Measurements from ENCODE around the gene NOC3L. TPM values are rescaled to one million over a fixed set of nuclear protein-coding genes. Genes with fewer than 3 reads are reported as not detected.

Gene NOC3L, protein sequence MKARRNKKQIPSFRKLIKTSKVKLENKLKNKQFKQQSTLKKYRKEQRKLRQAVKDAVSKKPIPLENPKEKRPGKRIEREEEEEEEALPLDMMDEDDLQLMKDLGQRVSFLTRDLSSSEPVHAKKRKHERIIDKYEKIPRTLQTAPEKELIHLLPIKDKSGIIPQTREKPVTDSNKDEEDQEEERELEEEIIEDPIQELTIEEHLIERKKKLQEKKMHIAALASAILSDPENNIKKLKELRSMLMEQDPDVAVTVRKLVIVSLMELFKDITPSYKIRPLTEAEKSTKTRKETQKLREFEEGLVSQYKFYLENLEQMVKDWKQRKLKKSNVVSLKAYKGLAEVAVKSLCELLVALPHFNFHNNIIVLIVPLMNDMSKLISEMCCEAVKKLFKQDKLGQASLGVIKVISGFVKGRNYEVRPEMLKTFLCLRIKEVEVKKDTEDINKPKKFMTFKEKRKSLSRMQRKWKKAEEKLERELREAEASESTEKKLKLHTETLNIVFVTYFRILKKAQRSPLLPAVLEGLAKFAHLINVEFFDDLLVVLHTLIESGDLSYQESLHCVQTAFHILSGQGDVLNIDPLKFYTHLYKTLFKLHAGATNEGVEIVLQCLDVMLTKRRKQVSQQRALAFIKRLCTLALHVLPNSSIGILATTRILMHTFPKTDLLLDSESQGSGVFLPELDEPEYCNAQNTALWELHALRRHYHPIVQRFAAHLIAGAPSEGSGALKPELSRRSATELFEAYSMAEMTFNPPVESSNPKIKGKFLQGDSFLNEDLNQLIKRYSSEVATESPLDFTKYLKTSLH
- polyA plus RNA-seq (2013): 6.7 TPM in 2 replicates

- H2BK5ac ChIP-seq (ENCODE audit: low read depth, low read length, poor library complexity): peak within 1 kb of the TSS; percentile 57
- peak within 1 kb of the TSS; percentile 70 for H4K91ac ChIP-seq (ENCODE audit: low read depth, low read length)
- no CpG with 5 or more reads among the region's 55 CpGs for WGBS (ENCODE audit: extremely low coverage, insufficient coverage, insufficient read length)
These were observed at the start of gene NOC3L for GRCh38 chr10:94362360-94363250. Gene NOC3L, minus strand, starts transcription at chr10:94362939. Its CDS starts 101 bp downstream, at chr10:94362838.

GRCh38 chr10:94412449-94412848 is 49.7 kb upstream of the NOC3L start:
- no peak overlapping the region for H3K9ac ChIP-seq (ENCODE audit: low read length)
- no peak overlapping the region for H2BK120ac ChIP-seq (ENCODE audit: insufficient read depth, low read length, poor library complexity)
- no peak overlapping the region for H3K18ac ChIP-seq (ENCODE audit: low read length)
- no peaks in the 10 kb centered on the region for H3K27me3 ChIP-seq (ENCODE audit: insufficient read depth, low read length)
- no peak overlapping the region for H2AK5ac ChIP-seq (ENCODE audit: low read length)
- H3K23ac ChIP-seq (ENCODE audit: low read length): no peak overlapping the region
- no peak overlapping the region for H2BK5ac ChIP-seq (ENCODE audit: low read depth, low read length, poor library complexity)
- H3K27ac ChIP-seq (ENCODE audit: low read depth, low read length): no peak overlapping the region
- DNase-seq: no peak
- no peak overlapping the region for H3K14ac ChIP-seq (ENCODE audit: low read length)
- no CpG with 5 or more reads among the region's 3 CpGs for WGBS (ENCODE audit: extremely low coverage, insufficient coverage, insufficient read length)
- H2BK12ac ChIP-seq (ENCODE audit: low read length): no peak overlapping the region
- no peaks in the 10 kb centered on the region for H3K36me3 ChIP-seq (ENCODE audit: control insufficient read depth in 1 of 2, insufficient read depth in 2 of 2, low read length in 2 of 2)
- H4K12ac ChIP-seq (ENCODE audit: low read depth, low read length): no peak overlapping the region
- no peaks in the 10 kb centered on the region for H3K4me1 ChIP-seq (ENCODE audit: control insufficient read depth in 1 of 2, insufficient read depth in 2 of 2, low read length in 2 of 2)
- H3K79me2 ChIP-seq (ENCODE audit: control insufficient read depth, insufficient read depth, low read length, poor library complexity): no peaks in the 10 kb centered on the region
- no peak overlapping the region for H3K4me2 ChIP-seq (ENCODE audit: low read length)
- no peak overlapping the region for H3K4me3 ChIP-seq (ENCODE audit: low read depth, low read length)
- H4K8ac ChIP-seq (ENCODE audit: low read depth, low read length): no peak overlapping the region
- H3K4ac ChIP-seq (ENCODE audit: low read depth, low read length): no peak overlapping the region
- H2AFZ ChIP-seq (ENCODE audit: insufficient read depth, low read length, poor library complexity): no peak overlapping the region
- no peaks in the 10 kb centered on the region for H3K79me1 ChIP-seq (ENCODE audit: low read length)
- H4K91ac ChIP-seq (ENCODE audit: low read depth, low read length): no peak overlapping the region
- H3K9me3 ChIP-seq (ENCODE audit: insufficient read depth, low read depth, low read length): no peaks in the 10 kb centered on the region

More at GRCh38 chr10:94362360-94363250, at the start of gene NOC3L:
- Histone ChIP-seq H3K36me3 (ENCODE audit: control insufficient read depth in 1 of 2, insufficient read depth in 2 of 2, low read length in 2 of 2) (no peaks in the 10 kb centered on the region), H3K4me1 (ENCODE audit: control insufficient read depth in 1 of 2, insufficient read depth in 2 of 2, low read length in 2 of 2) (peaks cover 2 to 6% of the 10 kb centered on the region in 2 experiments), H2BK12ac (ENCODE audit: low read length) (no peak within 1 kb of the TSS), H3K9me3 (ENCODE audit: insufficient read depth, low read depth, low read length) (no peaks in the 10 kb centered on the region), H3K4ac (ENCODE audit: low read depth, low read length) (peak within 1 kb of the TSS; percentile 67), H3K18ac (ENCODE audit: low read length) (peak within 1 kb of the TSS; percentile 87), H3K4me2 (ENCODE audit: low read length) (peak within 1 kb of the TSS; percentile 71), H3K9ac (ENCODE audit: low read length) (peak within 1 kb of the TSS; percentile 79), H3K27ac (ENCODE audit: low read depth, low read length) (no peak within 1 kb of the TSS), H2AFZ (ENCODE audit: insufficient read depth, low read length, poor library complexity) (peak within 1 kb of the TSS; percentile 90), H3K4me3 (ENCODE audit: low read depth, low read length) (peak within 1 kb of the TSS; percentile 81), H2AK5ac (ENCODE audit: low read length) (no peak within 1 kb of the TSS), H3K14ac (ENCODE audit: low read length) (peak within 1 kb of the TSS; percentile 73), H2BK120ac (ENCODE audit: insufficient read depth, low read length, poor library complexity) (peak within 1 kb of the TSS; percentile 72), H3K27me3 (ENCODE audit: insufficient read depth, low read length) (no peaks in the 10 kb centered on the region), H3K79me1 (ENCODE audit: low read length) (no peaks in the 10 kb centered on the region), H4K12ac (ENCODE audit: low read depth, low read length) (peak within 1 kb of the TSS; percentile 83), H3K23ac (ENCODE audit: low read length) (no peak within 1 kb of the TSS), H4K8ac (ENCODE audit: low read depth, low read length) (peak within 1 kb of the TSS; percentile 97), H3K79me2 (ENCODE audit: control insufficient read depth, insufficient read depth, low read length, poor library complexity) (peaks cover 1% of the 10 kb centered on the region)
- DNase-seq: peak; percentile 97 to 98

DNA sequence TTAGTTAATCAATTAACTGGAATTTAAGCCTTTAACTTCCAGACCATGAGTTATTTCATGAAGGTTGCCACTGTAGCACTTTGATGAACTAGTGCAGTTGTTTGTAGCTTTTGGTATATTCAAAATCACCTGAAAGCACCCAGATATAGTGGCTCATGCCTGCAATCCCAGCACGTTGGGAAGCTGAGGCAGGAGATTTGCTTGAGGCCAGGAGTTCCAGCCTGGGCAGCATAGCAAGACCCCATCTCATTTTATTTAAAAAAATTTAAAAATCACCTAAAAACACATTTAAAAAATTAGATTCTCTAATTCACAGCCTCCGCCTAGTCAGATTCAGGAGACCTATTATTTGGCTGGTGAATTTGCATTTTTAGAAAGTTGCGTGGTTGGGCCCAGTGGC is 48.6 kb upstream of the NOC3L start:
- Histone ChIP-seq H2BK120ac (ENCODE audit: insufficient read depth, low read length, poor library complexity) (no peak overlapping the region), H2AFZ (ENCODE audit: insufficient read depth, low read length, poor library complexity) (no peak overlapping the region), H3K18ac (ENCODE audit: low read length) (no peak overlapping the region), H3K79me1 (ENCODE audit: low read length) (no peaks in the 10 kb centered on the region), H4K8ac (ENCODE audit: low read depth, low read length) (no peak overlapping the region), H3K4me2 (ENCODE audit: low read length) (no peak overlapping the region), H2AK5ac (ENCODE audit: low read length) (no peak overlapping the region), H3K14ac (ENCODE audit: low read length) (no peak overlapping the region), H3K9me3 (ENCODE audit: insufficient read depth, low read depth, low read length) (no peaks in the 10 kb centered on the region), H4K12ac (ENCODE audit: low read depth, low read length) (no peak overlapping the region), H3K27ac (ENCODE audit: low read depth, low read length) (no peak overlapping the region), H3K4me1 (ENCODE audit: control insufficient read depth in 1 of 2, insufficient read depth in 2 of 2, low read length in 2 of 2) (no peaks in the 10 kb centered on the region), H2BK5ac (ENCODE audit: low read depth, low read length, poor library complexity) (no peak overlapping the region), H3K9ac (ENCODE audit: low read length) (no peak overlapping the region), H3K27me3 (ENCODE audit: insufficient read depth, low read length) (no peaks in the 10 kb centered on the region), H2BK12ac (ENCODE audit: low read length) (no peak overlapping the region), H3K23ac (ENCODE audit: low read length) (no peak overlapping the region), H3K4me3 (ENCODE audit: low read depth, low read length) (no peak overlapping the region), H3K36me3 (ENCODE audit: control insufficient read depth in 1 of 2, insufficient read depth in 2 of 2, low read length in 2 of 2) (no peaks in the 10 kb centered on the region), H3K79me2 (ENCODE audit: control insufficient read depth, insufficient read depth, low read length, poor library complexity) (no peaks in the 10 kb centered on the region), H4K91ac (ENCODE audit: low read depth, low read length) (no peak overlapping the region), H3K4ac (ENCODE audit: low read depth, low read length) (no peak overlapping the region)
- WGBS (ENCODE audit: extremely low coverage, insufficient coverage, insufficient read length): 100% methylated on average over 1 of the region's 3 CpGs
- DNase-seq: no peak

All from trophoblast cell (in vitro differentiated cells and primary cell).